ENCODE results near the gene EFHC1. TPM values are rescaled to one million over a fixed set of nuclear protein-coding genes. Genes with fewer than 3 reads are reported as not detected.
A peak's percentile ranks its signal among the peaks of the same experiment; 100 is the strongest.

Gene EFHC1
- total RNA-seq, 1 donor from 2014 or later = 33.8 TPM

DNA sequence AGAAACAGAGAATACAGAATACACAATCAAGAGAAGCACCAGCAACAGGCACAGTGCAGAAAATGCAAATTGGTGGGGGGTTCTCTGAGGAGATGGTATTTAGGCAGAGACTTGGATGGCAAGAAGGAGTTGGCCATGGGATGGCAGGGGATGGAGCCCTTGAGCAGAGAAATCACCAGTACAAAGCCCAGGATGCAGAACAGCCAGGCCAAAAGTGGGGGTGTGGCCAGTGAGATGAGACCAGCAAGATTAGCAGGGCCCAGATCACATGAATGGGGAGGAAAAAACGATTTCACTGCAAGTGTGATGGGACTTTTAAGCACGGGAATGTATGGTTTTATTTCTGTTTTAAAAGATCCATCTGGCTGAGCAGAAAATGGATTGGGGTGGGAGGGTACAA lies 93.3 kb downstream of the EFHC1 start:
- Mint-ChIP-seq H3K9me3 (ENCODE audit: unreplicated experiment) (no peaks in the 10 kb centered on the region), H3K4me3 (ENCODE audit: unreplicated experiment) (peak overlapping the region; percentile 5)

DNA sequence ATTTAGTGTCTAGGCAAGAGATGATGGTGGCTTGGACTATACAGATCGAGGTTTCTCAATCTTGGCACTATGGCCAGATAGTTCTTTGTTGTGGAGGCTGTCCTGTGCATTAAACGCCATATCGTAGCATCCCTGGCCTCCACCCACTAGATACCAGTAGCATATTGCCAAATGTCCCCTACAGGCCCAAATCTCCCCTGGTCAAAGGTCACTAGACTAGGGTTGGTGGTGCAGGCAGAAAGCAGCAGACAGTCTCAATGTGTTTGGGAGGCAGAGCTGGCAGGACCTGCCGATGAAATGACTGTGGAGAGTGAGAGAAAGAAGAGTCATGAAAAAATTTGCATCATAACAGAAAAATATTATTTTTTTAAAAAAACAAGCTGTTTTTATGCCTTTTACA lies 93.8 kb downstream of the EFHC1 start:
- H3K27ac Mint-ChIP-seq (ENCODE audit: unreplicated experiment) = peak overlapping the region; percentile 99

More for the DNA sequence above, 93.3 kb downstream of the EFHC1 start:
- Mint-ChIP-seq H3K4me1 (ENCODE audit: unreplicated experiment) (peaks cover 99% of the 10 kb centered on the region), H3K27ac (ENCODE audit: unreplicated experiment) (peak overlapping the region; percentile 99), H3K27me3 (ENCODE audit: unreplicated experiment) (no peaks in the 10 kb centered on the region), H3K36me3 (ENCODE audit: unreplicated experiment) (peaks cover 83% of the 10 kb centered on the region)
- DNase-seq (ENCODE audit: extremely low spot score, unreplicated experiment) = no peak
- TF ChIP-seq, protein P1, sequence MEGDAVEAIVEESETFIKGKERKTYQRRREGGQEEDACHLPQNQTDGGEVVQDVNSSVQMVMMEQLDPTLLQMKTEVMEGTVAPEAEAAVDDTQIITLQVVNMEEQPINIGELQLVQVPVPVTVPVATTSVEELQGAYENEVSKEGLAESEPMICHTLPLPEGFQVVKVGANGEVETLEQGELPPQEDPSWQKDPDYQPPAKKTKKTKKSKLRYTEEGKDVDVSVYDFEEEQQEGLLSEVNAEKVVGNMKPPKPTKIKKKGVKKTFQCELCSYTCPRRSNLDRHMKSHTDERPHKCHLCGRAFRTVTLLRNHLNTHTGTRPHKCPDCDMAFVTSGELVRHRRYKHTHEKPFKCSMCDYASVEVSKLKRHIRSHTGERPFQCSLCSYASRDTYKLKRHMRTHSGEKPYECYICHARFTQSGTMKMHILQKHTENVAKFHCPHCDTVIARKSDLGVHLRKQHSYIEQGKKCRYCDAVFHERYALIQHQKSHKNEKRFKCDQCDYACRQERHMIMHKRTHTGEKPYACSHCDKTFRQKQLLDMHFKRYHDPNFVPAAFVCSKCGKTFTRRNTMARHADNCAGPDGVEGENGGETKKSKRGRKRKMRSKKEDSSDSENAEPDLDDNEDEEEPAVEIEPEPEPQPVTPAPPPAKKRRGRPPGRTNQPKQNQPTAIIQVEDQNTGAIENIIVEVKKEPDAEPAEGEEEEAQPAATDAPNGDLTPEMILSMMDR (IDR thresholded peaks at IDR 0.05) = no peak

DNA sequence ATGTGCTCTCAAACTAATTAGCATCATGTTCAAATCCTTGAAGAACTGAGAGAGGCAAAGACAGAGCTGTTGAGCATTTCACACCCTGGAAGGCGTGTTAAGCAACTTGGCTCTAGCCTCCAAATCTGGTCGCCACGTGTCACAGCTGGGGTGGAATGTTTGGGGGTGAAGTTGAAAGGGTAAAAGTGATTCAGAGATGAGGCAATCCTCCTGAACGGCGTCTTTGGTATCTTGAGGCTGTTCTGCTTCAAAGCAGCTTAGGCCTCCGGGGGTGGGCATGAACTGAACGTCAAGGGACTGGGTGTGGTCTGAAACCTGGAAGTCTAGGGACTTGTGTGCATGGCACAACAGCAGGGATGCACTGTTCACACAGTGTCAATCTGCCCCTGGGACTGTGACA lies 94.4 kb downstream of the EFHC1 start:
- TF ChIP-seq, protein P1 (IDR thresholded peaks at IDR 0.05) = no peak
- no peaks in the 10 kb centered on the region for H3K27me3 Mint-ChIP-seq (ENCODE audit: unreplicated experiment)
- H3K36me3 Mint-ChIP-seq (ENCODE audit: unreplicated experiment) = peaks cover 83% of the 10 kb centered on the region
- no peak overlapping the region for H3K4me3 Mint-ChIP-seq (ENCODE audit: unreplicated experiment)
- H3K27ac Mint-ChIP-seq (ENCODE audit: unreplicated experiment) = peak overlapping the region; percentile 99
- peaks cover 99% of the 10 kb centered on the region for H3K4me1 Mint-ChIP-seq (ENCODE audit: unreplicated experiment)
- H3K9me3 Mint-ChIP-seq (ENCODE audit: unreplicated experiment) = no peaks in the 10 kb centered on the region
- DNase-seq (ENCODE audit: extremely low spot score, unreplicated experiment) = no peak

More for the DNA sequence above, 93.8 kb downstream of the EFHC1 start:
- Mint-ChIP-seq H3K36me3 (ENCODE audit: unreplicated experiment) (peaks cover 83% of the 10 kb centered on the region), H3K4me3 (ENCODE audit: unreplicated experiment) (no peak overlapping the region), H3K9me3 (ENCODE audit: unreplicated experiment) (no peaks in the 10 kb centered on the region), H3K4me1 (ENCODE audit: unreplicated experiment) (peaks cover 99% of the 10 kb centered on the region), H3K27me3 (ENCODE audit: unreplicated experiment) (no peaks in the 10 kb centered on the region)
- TF ChIP-seq, protein P1 (IDR thresholded peaks at IDR 0.05) = no peak
- no peak for DNase-seq (ENCODE audit: extremely low spot score, unreplicated experiment)

- Mint-ChIP-seq H3K4me1 (ENCODE audit: unreplicated experiment) (peaks cover 99% of the 10 kb centered on the region), H3K36me3 (ENCODE audit: unreplicated experiment) (peaks cover 85% of the 10 kb centered on the region), H3K9me3 (ENCODE audit: unreplicated experiment) (no peaks in the 10 kb centered on the region), H3K27me3 (ENCODE audit: unreplicated experiment) (no peaks in the 10 kb centered on the region), H3K4me3 (ENCODE audit: unreplicated experiment) (no peak overlapping the region), H3K27ac (ENCODE audit: unreplicated experiment) (peak overlapping the region; percentile 99)
- TF ChIP-seq, protein P1 (IDR thresholded peaks at IDR 0.05) = no peak
- DNase-seq (ENCODE audit: extremely low spot score, unreplicated experiment) = no peak
Observed at GRCh38 chr6:52515219-52515960, 95.2 kb downstream of the EFHC1 start.

DNA sequence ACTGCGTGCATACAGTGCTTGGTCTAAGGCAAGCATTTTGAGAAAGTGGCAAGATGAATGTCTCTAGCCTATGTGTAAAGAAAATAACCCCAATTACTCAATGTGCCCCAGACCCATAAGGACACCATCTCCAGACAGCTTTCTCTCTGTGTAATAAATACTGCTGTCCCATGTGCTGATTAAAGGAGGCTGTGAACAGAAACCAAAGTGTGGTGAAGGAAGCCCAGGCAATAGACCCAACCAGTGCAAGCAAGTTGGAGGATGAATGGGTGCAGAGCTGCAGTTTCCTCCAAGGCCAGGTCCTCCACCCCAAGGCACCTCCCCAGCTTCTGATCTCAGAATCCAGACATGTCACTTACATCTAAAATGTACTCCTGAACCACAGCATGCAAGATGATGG lies 96.1 kb downstream of the EFHC1 start:
- no peaks in the 10 kb centered on the region for H3K27me3 Mint-ChIP-seq (ENCODE audit: unreplicated experiment)
- peak overlapping the region; percentile 99 for H3K27ac Mint-ChIP-seq (ENCODE audit: unreplicated experiment)
- H3K4me3 Mint-ChIP-seq (ENCODE audit: unreplicated experiment) = no peak overlapping the region
- TF ChIP-seq, protein P1 (IDR thresholded peaks at IDR 0.05) = no peak
- peaks cover 98% of the 10 kb centered on the region for H3K4me1 Mint-ChIP-seq (ENCODE audit: unreplicated experiment)
- no peak for DNase-seq (ENCODE audit: extremely low spot score, unreplicated experiment)
- peaks cover 79% of the 10 kb centered on the region for H3K36me3 Mint-ChIP-seq (ENCODE audit: unreplicated experiment)
- no peaks in the 10 kb centered on the region for H3K9me3 Mint-ChIP-seq (ENCODE audit: unreplicated experiment)

All from osteocyte (in vitro differentiated cells).